ENCODE measurements around the gene PPID. TPM values are rescaled to one million over a fixed set of nuclear protein-coding genes. Genes with fewer than 3 reads are reported as not detected.
"Not testable (repeated sequence)": the region's sequence is repeated elsewhere in the genome, so short reads cannot be mapped to it uniquely, and the experiment has no call there.

PPID gene
- total and polyA plus RNA-seq, 12 donors: 23.8 to 37.1 (median 33.1) TPM

GRCh38 chr4:158721680-158722079, 1.5 kb downstream of the PPID start:
- no peak for DNase-seq
- Histone ChIP-seq H3K27me3 (no peaks in the 10 kb centered on the region), H3K9me3 (no peaks in the 10 kb centered on the region), H3K27ac (no peak overlapping the region), H3K36me3 (peaks cover 0 to 47% (median 34%) of the 10 kb centered on the region in 9 donors), H3K4me3 (peak overlapping the region in 5 of 10 donors; percentile 64 to 93 (median 75)), H3K4me1 (peaks cover 0 to 29% (median 10%) of the 10 kb centered on the region in 9 donors)
- intact Hi-C loops (cut with DNase I): loop anchor here in 9 of 10 donors (5.0 to 10.0 kb wide), 5 partner anchors 453 to 733 kb away; no protein-coding TSS in a partner anchor
- WGBS, 2 donors: 92 to 100% methylated on average over 1 of the region's 1 CpG
- ATAC-seq: no peak
- TF ChIP-seq CTCF (IDR thresholded peaks at IDR 0.05): no peak

- Histone ChIP-seq H3K36me3 (peaks cover 0 to 100% (median 58%) of the 10 kb centered on the region in 9 donors), H3K4me1 (peaks cover 0 to 9% (median 0%) of the 10 kb centered on the region in 9 donors), H3K4me3 (no peak overlapping the region), H3K9me3 (no peaks in the 10 kb centered on the region), H3K27ac (no peak overlapping the region), H3K27me3 (no peaks in the 10 kb centered on the region)
- ATAC-seq: no peak
- no peak for DNase-seq
- TF ChIP-seq CTCF (IDR thresholded peaks at IDR 0.05): no peak
- intact Hi-C loops (cut with DNase I): no loop called here
- WGBS, 2 donors: 69 to 80% methylated on average over 3 of the region's 3 CpGs
Observed at GRCh38 chr4:158715802-158716201, 7.4 kb downstream of the PPID start.

GRCh38 chr4:158714937-158715336, 8.3 kb downstream of the PPID start:
- no peak overlapping the region for H3K4me3 ChIP-seq
- H3K27ac ChIP-seq: peak overlapping the region in 1 of 10 donors; percentile 17
- intact Hi-C loops (cut with DNase I): no loop called here
- 93 to 96% methylated on average over 4 of the region's 4 CpGs for WGBS, 2 donors
- H3K27me3 ChIP-seq: no peaks in the 10 kb centered on the region
- no peak for DNase-seq
- peaks cover 0 to 100% (median 59%) of the 10 kb centered on the region in 9 donors for H3K36me3 ChIP-seq
- no peaks in the 10 kb centered on the region for H3K9me3 ChIP-seq
- TF ChIP-seq CTCF (IDR thresholded peaks at IDR 0.05): no peak
- H3K4me1 ChIP-seq: peaks cover 0 to 4% (median 0%) of the 10 kb centered on the region in 9 donors
- no peak for ATAC-seq

GRCh38 chr4:158712622-158713021, 10.6 kb downstream of the PPID start:
- H3K4me3 ChIP-seq; H3K4me1 ChIP-seq; H3K27ac ChIP-seq; intact Hi-C loops (cut with DNase I); H3K9me3 ChIP-seq; H3K27me3 ChIP-seq; DNase-seq; ATAC-seq: not testable (repeated sequence)
- H3K36me3 ChIP-seq: peaks cover 0 to 100% (median 62%) of the 10 kb centered on the region in 9 donors
- 91 to 100% methylated on average over 4 of the region's 4 CpGs for WGBS, 2 donors

GRCh38 chr4:158710814-158711213, 12.4 kb downstream of the PPID start:
- intact Hi-C loops (cut with DNase I): no loop called here
- peak in 4 of 9 donors; percentile 14 to 33 (median 24) for TF ChIP-seq CTCF (IDR thresholded peaks at IDR 0.05)
- Histone ChIP-seq H3K4me3 (no peak overlapping the region), H3K4me1 (no peaks in the 10 kb centered on the region), H3K9me3 (no peaks in the 10 kb centered on the region), H3K27me3 (no peaks in the 10 kb centered on the region), H3K36me3 (peaks cover 0 to 100% (median 56%) of the 10 kb centered on the region in 9 donors), H3K27ac (no peak overlapping the region)
- DNase-seq (no peak), ATAC-seq (no peak)
- 64 to 66% methylated on average over 1 of the region's 1 CpG for WGBS, 2 donors
